ENCODE measurements around the gene DDX10. TPM values are rescaled to one million over a fixed set of nuclear protein-coding genes. Genes with fewer than 3 reads are reported as not detected.

The DDX10 gene
- total and polyA plus RNA-seq, 2 experiments from 2014 or later, result 32.4 to 37.8 TPM

GRCh38 chr11:108915666-108916065 is 250.8 kb downstream of the DDX10 start (continued):
- TF ChIP-seq, protein P1, sequence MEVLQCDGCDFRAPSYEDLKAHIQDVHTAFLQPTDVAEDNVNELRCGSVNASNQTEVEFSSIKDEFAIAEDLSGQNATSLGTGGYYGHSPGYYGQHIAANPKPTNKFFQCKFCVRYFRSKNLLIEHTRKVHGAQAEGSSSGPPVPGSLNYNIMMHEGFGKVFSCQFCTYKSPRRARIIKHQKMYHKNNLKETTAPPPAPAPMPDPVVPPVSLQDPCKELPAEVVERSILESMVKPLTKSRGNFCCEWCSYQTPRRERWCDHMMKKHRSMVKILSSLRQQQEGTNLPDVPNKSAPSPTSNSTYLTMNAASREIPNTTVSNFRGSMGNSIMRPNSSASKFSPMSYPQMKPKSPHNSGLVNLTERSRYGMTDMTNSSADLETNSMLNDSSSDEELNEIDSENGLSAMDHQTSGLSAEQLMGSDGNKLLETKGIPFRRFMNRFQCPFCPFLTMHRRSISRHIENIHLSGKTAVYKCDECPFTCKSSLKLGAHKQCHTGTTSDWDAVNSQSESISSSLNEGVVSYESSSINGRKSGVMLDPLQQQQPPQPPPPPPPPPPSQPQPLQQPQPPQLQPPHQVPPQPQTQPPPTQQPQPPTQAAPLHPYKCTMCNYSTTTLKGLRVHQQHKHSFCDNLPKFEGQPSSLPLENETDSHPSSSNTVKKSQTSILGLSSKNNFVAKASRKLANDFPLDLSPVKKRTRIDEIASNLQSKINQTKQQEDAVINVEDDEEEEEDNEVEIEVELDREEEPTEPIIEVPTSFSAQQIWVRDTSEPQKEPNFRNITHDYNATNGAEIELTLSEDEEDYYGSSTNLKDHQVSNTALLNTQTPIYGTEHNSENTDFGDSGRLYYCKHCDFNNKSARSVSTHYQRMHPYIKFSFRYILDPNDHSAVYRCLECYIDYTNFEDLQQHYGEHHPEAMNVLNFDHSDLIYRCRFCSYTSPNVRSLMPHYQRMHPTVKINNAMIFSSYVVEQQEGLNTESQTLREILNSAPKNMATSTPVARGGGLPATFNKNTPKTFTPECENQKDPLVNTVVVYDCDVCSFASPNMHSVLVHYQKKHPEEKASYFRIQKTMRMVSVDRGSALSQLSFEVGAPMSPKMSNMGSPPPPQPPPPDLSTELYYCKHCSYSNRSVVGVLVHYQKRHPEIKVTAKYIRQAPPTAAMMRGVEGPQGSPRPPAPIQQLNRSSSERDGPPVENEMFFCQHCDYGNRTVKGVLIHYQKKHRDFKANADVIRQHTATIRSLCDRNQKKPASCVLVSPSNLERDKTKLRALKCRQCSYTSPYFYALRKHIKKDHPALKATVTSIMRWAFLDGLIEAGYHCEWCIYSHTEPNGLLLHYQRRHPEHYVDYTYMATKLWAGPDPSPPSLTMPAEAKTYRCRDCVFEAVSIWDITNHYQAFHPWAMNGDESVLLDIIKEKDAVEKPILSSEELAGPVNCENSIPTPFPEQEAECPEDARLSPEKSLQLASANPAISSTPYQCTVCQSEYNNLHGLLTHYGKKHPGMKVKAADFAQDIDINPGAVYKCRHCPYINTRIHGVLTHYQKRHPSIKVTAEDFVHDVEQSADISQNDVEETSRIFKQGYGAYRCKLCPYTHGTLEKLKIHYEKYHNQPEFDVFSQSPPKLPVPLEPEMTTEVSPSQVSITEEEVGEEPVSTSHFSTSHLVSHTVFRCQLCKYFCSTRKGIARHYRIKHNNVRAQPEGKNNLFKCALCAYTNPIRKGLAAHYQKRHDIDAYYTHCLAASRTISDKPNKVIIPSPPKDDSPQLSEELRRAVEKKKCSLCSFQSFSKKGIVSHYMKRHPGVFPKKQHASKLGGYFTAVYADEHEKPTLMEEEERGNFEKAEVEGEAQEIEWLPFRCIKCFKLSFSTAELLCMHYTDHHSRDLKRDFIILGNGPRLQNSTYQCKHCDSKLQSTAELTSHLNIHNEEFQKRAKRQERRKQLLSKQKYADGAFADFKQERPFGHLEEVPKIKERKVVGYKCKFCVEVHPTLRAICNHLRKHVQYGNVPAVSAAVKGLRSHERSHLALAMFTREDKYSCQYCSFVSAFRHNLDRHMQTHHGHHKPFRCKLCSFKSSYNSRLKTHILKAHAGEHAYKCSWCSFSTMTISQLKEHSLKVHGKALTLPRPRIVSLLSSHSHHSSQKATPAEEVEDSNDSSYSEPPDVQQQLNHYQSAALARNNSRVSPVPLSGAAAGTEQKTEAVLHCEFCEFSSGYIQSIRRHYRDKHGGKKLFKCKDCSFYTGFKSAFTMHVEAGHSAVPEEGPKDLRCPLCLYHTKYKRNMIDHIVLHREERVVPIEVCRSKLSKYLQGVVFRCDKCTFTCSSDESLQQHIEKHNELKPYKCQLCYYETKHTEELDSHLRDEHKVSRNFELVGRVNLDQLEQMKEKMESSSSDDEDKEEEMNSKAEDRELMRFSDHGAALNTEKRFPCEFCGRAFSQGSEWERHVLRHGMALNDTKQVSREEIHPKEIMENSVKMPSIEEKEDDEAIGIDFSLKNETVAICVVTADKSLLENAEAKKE (CRISPR knock-in tag; IDR thresholded peaks at IDR 0.05), result no peak
- no peak for TF ChIP-seq NANOG (IDR thresholded peaks at IDR 0.05; ENCODE audit: borderline replicate concordance)
- no peak for TF ChIP-seq STAT1 (IDR thresholded peaks at IDR 0.05; ENCODE audit: unreplicated experiment)
- no peak for TF ChIP-seq POLR2AphosphoS5 (IDR thresholded peaks at IDR 0.05; ENCODE audit: low read depth)
- TF ChIP-seq ETS1 (IDR thresholded peaks at IDR 0.05), result no peak

- no peak overlapping the region for H3K27ac ChIP-seq (ENCODE audit: low read depth)
- DNase-seq (ENCODE audit: low spot score) (no peak), ATAC-seq (no peak)
- no peaks in the 10 kb centered on the region for H3F3A ChIP-seq (replicated peaks; ENCODE audit: low read depth)
- Mint-ChIP-seq H3K27ac (no peak overlapping the region), H3K9me3 (no peaks in the 10 kb centered on the region), H3K27me3 (ENCODE audit: insufficient read depth, low read depth, poor library complexity) (no peaks in the 10 kb centered on the region), H3K36me3 (ENCODE audit: low read depth) (no peaks in the 10 kb centered on the region), H3K4me3 (no peak overlapping the region), H3K4me1 (peaks cover 9% of the 10 kb centered on the region; the same call in 2 of the 3 replicates)
- H3K27me3 ChIP-seq (ENCODE audit: insufficient read depth), result no peaks in the 10 kb centered on the region
- no peaks in the 10 kb centered on the region for H3K79me2 ChIP-seq (replicated peaks; ENCODE audit: insufficient read depth)
- no peaks in the 10 kb centered on the region for H3K9me2 ChIP-seq (ENCODE audit: insufficient read depth)
- no peak overlapping the region for H2AFZ ChIP-seq
- H3K4me2 ChIP-seq, result no peak overlapping the region
- H4K20me1 ChIP-seq (replicated peaks; ENCODE audit: insufficient read depth), result no peaks in the 10 kb centered on the region
- no peaks in the 10 kb centered on the region; the same call in 1 of the 2 replicates for H3K36me3 ChIP-seq (ENCODE audit: insufficient read depth)
- H3K4me1 ChIP-seq (ENCODE audit: insufficient read depth), result no peaks in the 10 kb centered on the region
- no peak overlapping the region for H3K4me3 ChIP-seq
- TF ChIP-seq, protein P1 (CRISPR knock-in tag; IDR thresholded peaks at IDR 0.05), result no peak
- TF ChIP-seq JUNB (IDR thresholded peaks at IDR 0.05; ENCODE audit: unreplicated experiment), result no peak
- TF ChIP-seq CREB1 (CRISPR knock-in tag; IDR thresholded peaks at IDR 0.05; ENCODE audit: low read depth), result no peak
- no peak for TF ChIP-seq STAT1 (IDR thresholded peaks at IDR 0.05; ENCODE audit: unreplicated experiment)
- TF ChIP-seq ZNF331 (CRISPR knock-in tag; IDR thresholded peaks at IDR 0.05; ENCODE audit: low read depth), result no peak
- TF ChIP-seq EZH2phosphoT487 (IDR thresholded peaks at IDR 0.05; ENCODE audit: unreplicated experiment), result no peak
These were observed 251.4 kb downstream of the DDX10 start for GRCh38 chr11:108916290-108916689.
